ENCODE data around the gene UBE2L3. TPM values are rescaled to one million over a fixed set of nuclear protein-coding genes. Genes with fewer than 3 reads are reported as not detected.

Gene UBE2L3
- total RNA-seq, 1 donor from 2014 or later = 47.9 TPM

GRCh38 chr22:21569459-21570170 is 2.1 kb downstream of the UBE2L3 start:
- intact Hi-C loops (cut with DNase I) = no loop called here
- H3K9me3 ChIP-seq = no peaks in the 10 kb centered on the region
- H3K27ac ChIP-seq = no peak overlapping the region
- peaks cover 58% of the 10 kb centered on the region for H3K4me1 ChIP-seq
- DNase-seq = no peak
- peak overlapping the region; percentile 95 for H3K4me3 ChIP-seq
- H3K36me3 ChIP-seq = no peaks in the 10 kb centered on the region
- TF ChIP-seq CTCF (IDR thresholded peaks at IDR 0.05) = no peak
- no peaks in the 10 kb centered on the region for H3K27me3 ChIP-seq (ENCODE audit: low read depth)
- ATAC-seq = no peak

- Histone ChIP-seq H3K27ac (no peak overlapping the region), H3K27me3 (ENCODE audit: low read depth) (no peaks in the 10 kb centered on the region), H3K9me3 (no peaks in the 10 kb centered on the region), H3K4me1 (peaks cover 60% of the 10 kb centered on the region), H3K4me3 (no peak overlapping the region), H3K36me3 (no peaks in the 10 kb centered on the region)
- intact Hi-C loops (cut with DNase I) = no loop called here
- TF ChIP-seq CTCF (IDR thresholded peaks at IDR 0.05) = no peak
- no peak for DNase-seq
- ATAC-seq = no peak
Observed at GRCh38 chr22:21570398-21570797, 2.9 kb downstream of the UBE2L3 start.

- no peak for TF ChIP-seq CTCF (IDR thresholded peaks at IDR 0.05)
- intact Hi-C loops (cut with DNase I) = no loop called here
- Histone ChIP-seq H3K9me3 (no peaks in the 10 kb centered on the region), H3K27ac (no peak overlapping the region), H3K36me3 (no peaks in the 10 kb centered on the region), H3K4me3 (no peak overlapping the region), H3K27me3 (ENCODE audit: low read depth) (no peaks in the 10 kb centered on the region), H3K4me1 (peaks cover 60% of the 10 kb centered on the region)
- no peak for DNase-seq
- no peak for ATAC-seq
Observed at GRCh38 chr22:21571679-21572078, 4.2 kb downstream of the UBE2L3 start.

- Histone ChIP-seq H3K27me3 (ENCODE audit: low read depth) (no peaks in the 10 kb centered on the region), H3K4me1 (peaks cover 71% of the 10 kb centered on the region), H3K4me3 (no peak overlapping the region), H3K9me3 (no peaks in the 10 kb centered on the region), H3K36me3 (no peaks in the 10 kb centered on the region), H3K27ac (no peak overlapping the region)
- intact Hi-C loops (cut with DNase I) = no loop called here
- ATAC-seq (no peak), DNase-seq (no peak)
- TF ChIP-seq CTCF (IDR thresholded peaks at IDR 0.05) = no peak
Observed at GRCh38 chr22:21573293-21573734, 5.8 kb downstream of the UBE2L3 start.

- Histone ChIP-seq H3K4me3 (no peak overlapping the region), H3K4me1 (peaks cover 70% of the 10 kb centered on the region), H3K27ac (no peak overlapping the region), H3K27me3 (ENCODE audit: low read depth) (no peaks in the 10 kb centered on the region), H3K36me3 (no peaks in the 10 kb centered on the region), H3K9me3 (no peaks in the 10 kb centered on the region)
- ATAC-seq (no peak), DNase-seq (no peak)
- intact Hi-C loops (cut with DNase I) = no loop called here
- TF ChIP-seq CTCF (IDR thresholded peaks at IDR 0.05) = no peak
Observed at GRCh38 chr22:21573750-21574494, 6.4 kb downstream of the UBE2L3 start.

Data from lower lobe of right lung (tissue), 2 donors.